HG03139 (cell line): ENCODE data around the gene PCYT1B.

ENCODE experiments used
- ATAC-seq: cut with Tn5 transposase; IDR thresholded peaks from one replicate; pipeline ENCODE4 v1.9.1; 2021; ENCODE audit not compliant: unreplicated experiment

PCYT1B gene

GRCh38 chrX:24528605-24529004 lies 118.5 kb downstream of the PCYT1B start:
- ATAC-seq, result no peak

GRCh38 chrX:24526616-24527015 lies 120.5 kb downstream of the PCYT1B start:
- no peak for ATAC-seq

DNA sequence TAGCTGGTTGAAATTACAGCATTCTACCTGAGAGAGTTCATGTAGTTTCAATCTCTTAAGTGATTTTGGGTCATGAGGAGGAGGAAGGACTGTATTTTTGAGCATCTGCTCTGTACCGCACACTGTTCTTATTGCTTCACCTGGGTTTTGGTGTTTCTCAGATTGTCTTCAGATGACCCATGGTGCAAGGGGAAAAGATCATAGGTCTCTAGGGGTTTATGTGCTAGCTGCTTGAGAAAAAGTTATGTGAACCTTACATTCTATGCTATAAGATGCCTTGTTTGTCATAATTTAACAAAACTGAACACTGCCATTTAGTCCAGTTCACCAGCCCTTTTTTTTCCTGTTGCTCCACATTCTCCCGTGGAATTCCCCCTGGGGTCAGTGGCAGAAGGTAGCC lies 121.7 kb downstream of the PCYT1B start:
- no peak for ATAC-seq

- ATAC-seq, result no peak
These were observed 126.7 kb downstream of the PCYT1B start for GRCh38 chrX:24520472-24520871.

DNA sequence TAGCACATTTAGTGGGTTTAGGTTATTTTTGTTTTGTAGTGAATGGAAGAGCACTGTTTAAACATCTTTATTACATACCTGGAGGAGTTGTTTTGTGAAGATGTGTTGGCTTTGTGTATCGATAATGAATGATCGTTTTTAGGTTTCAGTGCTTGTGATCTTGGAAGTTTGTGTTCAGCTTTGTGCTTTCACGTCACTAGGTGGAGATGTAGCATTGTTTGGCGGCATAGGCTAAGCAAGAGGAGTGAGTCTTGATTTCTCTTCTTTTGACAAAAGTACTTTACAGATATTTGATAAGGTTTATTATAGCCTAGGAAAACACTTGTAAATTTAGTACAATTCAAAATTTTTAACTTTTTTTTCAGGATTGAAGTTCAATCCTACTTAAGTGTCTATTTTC lies 131.7 kb downstream of the PCYT1B start:
- no peak for ATAC-seq

DNA sequence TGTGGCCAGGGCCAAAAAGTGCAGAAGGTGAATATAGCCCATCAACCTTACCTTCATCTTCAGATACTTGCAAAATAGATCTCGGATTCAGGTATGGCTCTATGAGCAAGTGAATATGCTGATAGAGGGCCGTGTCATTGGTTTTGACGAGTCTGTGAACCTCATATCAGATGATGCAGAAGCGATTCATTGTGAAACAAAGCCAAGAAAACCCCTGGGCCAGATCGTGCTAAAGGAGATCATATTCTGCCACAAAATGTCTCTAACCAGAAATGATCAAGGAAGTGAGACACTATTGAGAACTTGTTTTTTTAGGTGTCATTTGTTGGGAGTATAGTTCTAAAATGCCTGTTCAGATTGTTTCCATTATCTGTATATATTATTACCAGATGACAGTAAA lies 133.7 kb downstream of the PCYT1B start:
- peak; percentile 76 for ATAC-seq

DNA sequence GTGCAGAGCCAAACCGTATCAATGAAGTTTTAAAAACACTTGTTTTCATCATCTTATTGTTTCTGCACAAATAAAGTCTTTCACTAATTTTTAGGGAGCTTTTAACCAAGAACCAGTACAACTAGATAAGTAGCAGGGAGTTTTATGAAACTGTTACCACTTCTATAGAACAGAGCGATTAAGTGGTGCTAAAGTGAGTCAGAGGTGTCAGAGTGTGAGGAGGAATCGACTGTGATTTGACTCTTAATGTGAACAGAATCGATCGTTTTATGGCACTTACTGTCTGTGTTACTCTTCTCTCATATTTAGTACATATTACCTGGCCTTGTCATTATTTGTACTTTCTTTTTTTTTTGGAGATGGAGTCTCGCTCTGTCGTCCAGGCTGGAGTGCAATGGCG lies 138.8 kb downstream of the PCYT1B start:
- ATAC-seq, result no peak
